Thyroid gland (tissue), 4 donors: ENCODE results near the gene HRG.

ENCODE experiments used
- CTCF ChIP-seq, 6 experiments: fragments of 200-600 bp in 3 of 6; fragments of 450-650 bp in 3 of 6; sonication (generic) in 3 of 6; IDR thresholded peaks; one replicate each; pipeline ENCODE4 v1.5.1; 2016 to 2019; ENCODE audit warnings: antibody characterized with exemption in 6 of 6, mild to moderate bottlenecking in 2 of 6, inconsistent platforms in 1 of 6, moderate library complexity in 1 of 6
- POLR2A ChIP-seq, 2 donors: fragments of 450-650 bp; IDR thresholded peaks; one replicate each; pipeline ENCODE4 v1.6.1; 2017; ENCODE audit warnings: antibody characterized with exemption in 2 of 2, mild to moderate bottlenecking in 2 of 2, moderate library complexity in 1 of 2

GRCh38 chr3:186643493-186643892 lies 22.3 kb upstream of the HRG start:
- TF ChIP-seq CTCF (IDR thresholded peaks at IDR 0.05) = no peak
- TF ChIP-seq POLR2A (IDR thresholded peaks at IDR 0.05) = no peak
